Stimulated activated naive CD8-positive, alpha-beta T cell treated with anti-CD3 and anti-CD28 coated beads, Interleukin-15, amount 100 ng/mL, for 72 hours (primary cell): ENCODE results near the gene ZNF628.
"Not testable (repeated sequence)": the region's sequence is repeated elsewhere in the genome, so short reads cannot be mapped to it uniquely, and the experiment has no call there.

Source experiments
- ATAC-seq: fragments of 150-1000 bp; cut with Tn5 transposase; 2 replicates; pipeline ENCODE4 v1.10.0; 2021; ENCODE audit warnings: mild to moderate bottlenecking, moderate library complexity
- DNase-seq, 2 donors: peaks; one replicate each; pipeline ENCODE4 v3.0.0; 2021 to 2022
- H3K27ac Mint-ChIP-seq, 2 donors: one replicate each; pipeline ENCODE4 v1.8.0; 2022; ENCODE audit warnings: mild to moderate bottlenecking in 2 of 2, mixed read lengths in 2 of 2, moderate library complexity in 2 of 2
- H3K27me3 Mint-ChIP-seq: one replicate; pipeline ENCODE4 v1.8.0; 2022; ENCODE audit warnings: mixed read lengths
- H3K4me1 Mint-ChIP-seq: one replicate; pipeline ENCODE4 v1.8.0; 2022; ENCODE audit warnings: mild to moderate bottlenecking, mixed read lengths
- H3K4me3 Mint-ChIP-seq, 2 donors: one replicate each; pipeline ENCODE4 v1.8.0; 2022; ENCODE audit warnings: mild to moderate bottlenecking in 2 of 2, mixed read lengths in 2 of 2, moderate library complexity in 1 of 2
- H3K9me3 Mint-ChIP-seq, 2 donors: one replicate each; pipeline ENCODE4 v1.8.0; 2022; ENCODE audit warnings: mixed read lengths in 2 of 2

The ZNF628 gene

DNA sequence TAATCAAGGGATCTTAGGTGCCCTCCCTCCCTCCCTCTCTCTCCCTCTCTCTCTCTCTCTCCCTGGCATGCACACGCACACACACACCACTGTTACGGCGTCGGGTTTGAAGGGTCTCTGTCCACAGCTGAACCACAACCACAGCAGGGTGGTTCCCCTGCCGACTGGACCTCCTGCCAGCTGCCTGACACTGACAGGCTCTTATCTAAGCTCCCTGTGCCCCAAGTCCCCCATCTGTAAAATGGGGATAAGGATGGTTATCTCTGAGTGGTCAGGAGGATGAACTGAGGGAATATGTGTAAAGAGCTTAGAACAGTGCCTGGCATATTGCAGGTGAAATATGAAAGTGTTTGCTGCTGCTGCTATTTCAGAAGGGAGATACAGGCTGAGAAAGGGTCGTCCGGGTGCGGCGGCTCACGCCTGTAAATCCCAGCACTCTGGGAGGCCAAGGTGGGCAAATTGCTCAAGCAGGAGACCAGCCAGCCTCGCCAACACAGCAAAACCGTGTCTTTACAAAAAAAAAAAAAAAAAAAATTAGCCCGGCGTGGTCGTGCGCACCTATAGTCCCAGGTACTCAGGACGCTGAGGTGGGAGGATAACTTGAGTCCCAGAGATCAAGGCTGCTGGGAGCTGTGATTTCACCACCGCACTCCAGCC, 32.5 kb upstream of the ZNF628 start:
- Mint-ChIP-seq H3K4me1 (peaks cover 27% of the 10 kb centered on the region), H3K9me3 (no peaks in the 10 kb centered on the region), H3K4me3 (no peak overlapping the region), H3K27me3 (no peaks in the 10 kb centered on the region), H3K27ac (peak overlapping the region in 1 of 2 donors; percentile 3)
- ATAC-seq (no peak), DNase-seq (no peak)

- ATAC-seq (no peak), DNase-seq (no peak)
- Mint-ChIP-seq H3K27ac (no peak overlapping the region), H3K27me3 (no peaks in the 10 kb centered on the region), H3K9me3 (no peaks in the 10 kb centered on the region), H3K4me3 (no peak overlapping the region), H3K4me1 (peaks cover 27% of the 10 kb centered on the region)
These were observed 31.8 kb upstream of the ZNF628 start for GRCh38 chr19:55444646-55445045.

DNA sequence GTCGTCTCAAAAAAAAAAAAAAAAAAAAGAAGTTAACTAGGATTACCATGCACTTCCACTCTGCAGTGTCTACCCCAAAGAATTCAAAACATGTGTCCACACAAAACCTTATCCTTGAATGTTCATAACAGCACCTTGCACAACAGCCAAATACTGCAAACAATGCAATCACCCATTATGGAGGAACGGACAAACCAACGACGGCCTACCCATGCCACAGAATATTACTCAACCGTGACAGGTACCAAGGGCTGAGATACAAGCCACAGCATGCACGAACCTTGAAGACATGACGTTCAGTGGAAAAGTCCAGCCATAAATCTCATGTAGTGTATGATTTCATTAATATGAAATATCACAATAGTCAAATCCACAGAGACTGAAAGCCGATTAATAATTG, 30.4 kb upstream of the ZNF628 start:
- ATAC-seq = no peak
- H3K27ac Mint-ChIP-seq = no peak overlapping the region
- no peak for DNase-seq
- no peaks in the 10 kb centered on the region for H3K27me3 Mint-ChIP-seq
- no peak overlapping the region for H3K4me3 Mint-ChIP-seq
- H3K9me3 Mint-ChIP-seq = no peaks in the 10 kb centered on the region
- peaks cover 20% of the 10 kb centered on the region for H3K4me1 Mint-ChIP-seq

DNA sequence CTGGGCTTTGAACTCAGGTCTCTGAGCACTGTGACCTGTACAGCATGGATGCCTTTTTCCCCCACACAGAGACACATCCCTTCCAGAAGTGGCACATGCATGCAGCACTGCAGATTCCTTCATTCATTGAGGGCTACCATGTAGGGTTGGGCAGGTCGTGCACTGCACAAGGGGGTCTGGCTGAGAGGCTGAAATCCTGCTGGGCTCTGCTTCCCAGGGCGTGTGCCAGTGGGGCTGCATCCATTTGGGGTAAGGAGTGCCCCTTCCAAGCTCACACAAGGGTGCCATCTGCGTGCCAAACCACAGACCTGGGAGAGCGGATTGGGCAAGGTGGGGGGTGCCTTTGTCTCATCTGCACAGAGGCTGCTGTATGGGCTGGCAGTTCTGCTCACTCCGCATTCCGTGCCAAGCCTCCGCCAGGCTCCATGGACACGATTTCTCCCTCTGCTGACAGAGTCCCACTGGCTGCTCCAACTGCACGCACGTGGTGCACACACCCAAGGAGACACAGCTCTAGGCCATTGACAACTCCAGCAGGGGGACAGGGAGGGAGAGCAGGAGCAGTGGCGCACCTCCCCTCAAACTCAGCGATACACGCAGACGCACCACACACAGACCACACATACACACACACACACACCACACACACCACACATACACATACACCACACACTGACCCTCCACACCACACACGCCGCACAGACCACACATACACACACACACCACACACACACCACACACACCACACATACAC, 28.8 kb upstream of the ZNF628 start:
- H3K27me3 Mint-ChIP-seq = no peaks in the 10 kb centered on the region
- no peak overlapping the region for H3K4me3 Mint-ChIP-seq
- ATAC-seq = peak; percentile 53
- no peak overlapping the region for H3K27ac Mint-ChIP-seq
- H3K9me3 Mint-ChIP-seq = no peaks in the 10 kb centered on the region
- H3K4me1 Mint-ChIP-seq = peaks cover 20% of the 10 kb centered on the region
- no peak for DNase-seq

- DNase-seq, H3K27me3 Mint-ChIP-seq, ATAC-seq, H3K9me3 Mint-ChIP-seq, H3K4me3 Mint-ChIP-seq, H3K27ac Mint-ChIP-seq: not testable (repeated sequence)
- H3K4me1 Mint-ChIP-seq = peaks cover 21% of the 10 kb centered on the region
These were observed 28.3 kb upstream of the ZNF628 start for GRCh38 chr19:55448175-55448490.

GRCh38 chr19:55449469-55449868, 26.9 kb upstream of the ZNF628 start:
- H3K4me3 Mint-ChIP-seq = no peak overlapping the region
- H3K9me3 Mint-ChIP-seq = no peaks in the 10 kb centered on the region
- no peak for ATAC-seq
- H3K27me3 Mint-ChIP-seq = no peaks in the 10 kb centered on the region
- DNase-seq = no peak
- peaks cover 27% of the 10 kb centered on the region for H3K4me1 Mint-ChIP-seq
- no peak overlapping the region for H3K27ac Mint-ChIP-seq

- ATAC-seq (peak; percentile 29), DNase-seq (no peak)
- H3K27me3 Mint-ChIP-seq = no peaks in the 10 kb centered on the region
- peaks cover 27% of the 10 kb centered on the region for H3K4me1 Mint-ChIP-seq
- no peaks in the 10 kb centered on the region for H3K9me3 Mint-ChIP-seq
- no peak overlapping the region for H3K27ac Mint-ChIP-seq
- H3K4me3 Mint-ChIP-seq = peak overlapping the region; percentile 59 to 74
These were observed 25.1 kb upstream of the ZNF628 start for GRCh38 chr19:55451163-55451964.

- Mint-ChIP-seq H3K27me3 (no peaks in the 10 kb centered on the region), H3K27ac (no peak overlapping the region), H3K9me3 (no peaks in the 10 kb centered on the region), H3K4me1 (peaks cover 27% of the 10 kb centered on the region), H3K4me3 (peak overlapping the region; percentile 59 to 74)
- no peak for ATAC-seq
- no peak for DNase-seq
These were observed 24.3 kb upstream of the ZNF628 start for GRCh38 chr19:55451965-55452748.

GRCh38 chr19:55452749-55453346, 23.6 kb upstream of the ZNF628 start:
- H3K27ac Mint-ChIP-seq = no peak overlapping the region

GRCh38 chr19:55453511-55454260, 22.7 kb upstream of the ZNF628 start:
- Mint-ChIP-seq H3K4me1 (peaks cover 37% of the 10 kb centered on the region), H3K9me3 (no peaks in the 10 kb centered on the region), H3K27me3 (no peaks in the 10 kb centered on the region), H3K27ac (no peak overlapping the region), H3K4me3 (peak overlapping the region; percentile 14 to 54)
- DNase-seq (no peak), ATAC-seq (no peak)

More at GRCh38 chr19:55452749-55453346, 23.6 kb upstream of the ZNF628 start:
- Mint-ChIP-seq H3K27me3 (no peaks in the 10 kb centered on the region), H3K9me3 (no peaks in the 10 kb centered on the region), H3K4me1 (peaks cover 31% of the 10 kb centered on the region), H3K4me3 (peak overlapping the region; percentile 12 to 14)
- DNase-seq (no peak), ATAC-seq (no peak)

DNA sequence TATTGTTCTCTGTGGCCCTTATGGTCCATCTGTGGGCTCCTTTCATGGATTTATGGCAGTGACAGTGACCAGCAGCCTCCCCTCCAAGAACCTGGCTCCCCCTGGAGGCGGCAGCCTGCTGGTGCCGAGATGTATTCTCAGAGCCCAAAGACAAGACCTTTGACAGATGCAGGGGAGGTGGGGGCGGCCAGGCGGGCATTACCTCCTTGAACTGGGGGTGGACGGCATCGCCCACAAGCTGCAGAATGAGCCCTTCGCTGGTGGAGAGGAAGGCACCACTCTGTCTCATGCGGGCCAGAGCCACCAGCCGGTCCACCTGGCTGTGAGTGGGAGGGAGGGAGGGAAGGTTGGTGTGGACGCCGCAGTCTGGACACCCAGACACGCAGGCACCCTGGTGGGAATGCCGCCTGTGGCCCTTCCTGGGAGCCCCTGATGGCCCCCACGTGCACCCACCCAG, 21.6 kb upstream of the ZNF628 start:
- Mint-ChIP-seq H3K4me3 (no peak overlapping the region), H3K27me3 (no peaks in the 10 kb centered on the region), H3K27ac (no peak overlapping the region), H3K4me1 (peaks cover 41% of the 10 kb centered on the region), H3K9me3 (no peaks in the 10 kb centered on the region)
- peak; percentile 46 for ATAC-seq
- peak; percentile 54 to 55 for DNase-seq

GRCh38 chr19:55455576-55456235, 20.7 kb upstream of the ZNF628 start:
- DNase-seq (no peak), ATAC-seq (no peak)
- peaks cover 45% of the 10 kb centered on the region for H3K4me1 Mint-ChIP-seq
- H3K4me3 Mint-ChIP-seq = no peak overlapping the region
- no peaks in the 10 kb centered on the region for H3K27me3 Mint-ChIP-seq
- H3K9me3 Mint-ChIP-seq = no peaks in the 10 kb centered on the region
- no peak overlapping the region for H3K27ac Mint-ChIP-seq

DNA sequence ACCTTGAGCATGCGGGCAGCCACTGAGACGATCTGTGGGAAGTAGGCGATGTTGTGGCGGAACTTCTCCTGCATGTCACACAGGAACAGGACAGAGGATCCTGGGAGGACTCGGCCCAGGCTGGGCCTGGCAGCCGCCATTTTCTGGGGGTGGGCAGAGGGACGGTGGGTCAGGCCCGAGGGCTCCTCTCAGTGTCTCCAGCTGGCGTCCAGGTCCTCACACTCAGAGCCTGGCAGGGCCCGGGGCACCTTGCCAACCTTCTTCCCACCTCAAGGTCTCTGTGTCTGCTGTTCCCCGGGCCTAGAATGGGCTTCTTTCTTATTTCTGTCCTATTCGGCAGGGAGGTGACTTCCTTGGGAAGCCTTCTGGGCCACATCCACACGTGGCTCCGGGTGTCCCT, 20.1 kb upstream of the ZNF628 start:
- Mint-ChIP-seq H3K9me3 (no peaks in the 10 kb centered on the region), H3K4me3 (no peak overlapping the region), H3K27me3 (no peaks in the 10 kb centered on the region), H3K27ac (peak overlapping the region in 1 of 2 donors; percentile 91), H3K4me1 (peaks cover 51% of the 10 kb centered on the region)
- ATAC-seq (no peak), DNase-seq (no peak)
